Osteocyte (in vitro differentiated cells): ENCODE results near the gene OR6C70. TPM values are rescaled to one million over a fixed set of nuclear protein-coding genes. Genes with fewer than 3 reads are reported as not detected.
"Not testable (repeated sequence)": the region's sequence is repeated elsewhere in the genome, so short reads cannot be mapped to it uniquely, and the experiment has no call there.

ENCODE experiments used
- DNase-seq: peaks from one replicate; pipeline ENCODE4 v3.0.0; 2021; ENCODE audit warnings: mixed read lengths; ENCODE audit not compliant: unreplicated experiment; ENCODE audit errors: extremely low spot score
- H3K27ac Mint-ChIP-seq: one replicate; pipeline ENCODE4 v1.8.0; 2021; ENCODE audit warnings: mild to moderate bottlenecking, mixed read lengths; ENCODE audit not compliant: unreplicated experiment
- H3K27me3 Mint-ChIP-seq: one replicate; pipeline ENCODE4 v1.8.0; 2021; ENCODE audit warnings: mixed read lengths; ENCODE audit not compliant: unreplicated experiment
- H3K36me3 Mint-ChIP-seq: one replicate; pipeline ENCODE4 v1.8.0; 2021; ENCODE audit warnings: mixed read lengths; ENCODE audit not compliant: unreplicated experiment
- H3K4me1 Mint-ChIP-seq: one replicate; pipeline ENCODE4 v1.8.0; 2021; ENCODE audit warnings: mixed read lengths; ENCODE audit not compliant: unreplicated experiment
- H3K4me3 Mint-ChIP-seq: one replicate; pipeline ENCODE4 v1.8.0; 2021; ENCODE audit warnings: mild to moderate bottlenecking, moderate library complexity, mixed read lengths; ENCODE audit not compliant: unreplicated experiment
- H3K9me3 Mint-ChIP-seq: one replicate; pipeline ENCODE4 v1.8.0; 2021; ENCODE audit warnings: mixed read lengths; ENCODE audit not compliant: unreplicated experiment
- CTCF ChIP-seq: fragments of 200-600 bp; sonication (generic); IDR thresholded peaks from 2 replicates; pipeline ENCODE4 v1.5.0; 2021; ENCODE audit warnings: antibody characterized with exemption, mild to moderate bottlenecking, moderate library complexity
- total RNA-seq: library from RNA; stranded (reverse); gene quantifications from 2 replicates; pipeline ENCODE4 v1.2.1, GENCODE V29; 2021

The OR6C70 gene
- total RNA-seq, 1 donor from 2014 or later = not detected

DNA sequence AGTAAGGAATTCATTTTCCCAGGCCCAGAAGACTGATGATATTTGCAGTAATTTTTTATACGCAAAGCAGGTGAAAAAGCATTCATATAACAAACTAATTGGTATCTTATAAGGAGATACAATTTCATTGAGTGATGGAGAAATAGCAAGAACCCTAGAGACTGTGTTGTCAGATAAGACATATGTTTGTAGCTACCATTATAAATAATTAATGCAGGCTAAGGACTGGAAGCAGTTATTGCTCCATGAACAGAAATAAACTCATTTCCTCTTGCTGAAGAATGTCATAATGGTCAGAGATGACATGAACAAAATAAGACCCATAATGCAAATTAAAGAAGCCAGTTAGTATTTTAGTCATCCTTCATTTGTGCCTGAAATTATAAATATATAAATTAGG is 24.6 kb downstream of the OR6C70 start:
- no peak for TF ChIP-seq CTCF
- Mint-ChIP-seq H3K36me3 (no peaks in the 10 kb centered on the region), H3K27me3 (peaks cover 3% of the 10 kb centered on the region), H3K4me1 (no peaks in the 10 kb centered on the region), H3K4me3 (no peak overlapping the region), H3K27ac (no peak overlapping the region), H3K9me3 (peaks cover 12% of the 10 kb centered on the region)
- no peak for DNase-seq

- no peaks in the 10 kb centered on the region for H3K36me3 Mint-ChIP-seq
- H3K9me3 Mint-ChIP-seq = peaks cover 12% of the 10 kb centered on the region
Measured at GRCh38 chr12:55443776-55444175, 26.2 kb downstream of the OR6C70 start, which contains the start of gene OR6C2. OR6C2 (plus strand) TSS chr12:55444076; CDS start chr12:55452214, 8,138 bp downstream.

GRCh38 chr12:55441233-55441632 is 28.7 kb downstream of the OR6C70 start:
- DNase-seq, H3K36me3 Mint-ChIP-seq, H3K27me3 Mint-ChIP-seq, H3K4me3 Mint-ChIP-seq, H3K4me1 Mint-ChIP-seq, H3K27ac Mint-ChIP-seq: not testable (repeated sequence)
- H3K9me3 Mint-ChIP-seq = peaks cover 12% of the 10 kb centered on the region

More at GRCh38 chr12:55443776-55444175, 26.2 kb downstream of the OR6C70 start, which contains the start of gene OR6C2:
- no peak for DNase-seq
- Mint-ChIP-seq H3K27me3 (peaks cover 3% of the 10 kb centered on the region), H3K27ac (no peak within 1 kb of the TSS), H3K4me3 (no peak within 1 kb of the TSS), H3K4me1 (no peaks in the 10 kb centered on the region)
- TF ChIP-seq CTCF = no peak

DNA sequence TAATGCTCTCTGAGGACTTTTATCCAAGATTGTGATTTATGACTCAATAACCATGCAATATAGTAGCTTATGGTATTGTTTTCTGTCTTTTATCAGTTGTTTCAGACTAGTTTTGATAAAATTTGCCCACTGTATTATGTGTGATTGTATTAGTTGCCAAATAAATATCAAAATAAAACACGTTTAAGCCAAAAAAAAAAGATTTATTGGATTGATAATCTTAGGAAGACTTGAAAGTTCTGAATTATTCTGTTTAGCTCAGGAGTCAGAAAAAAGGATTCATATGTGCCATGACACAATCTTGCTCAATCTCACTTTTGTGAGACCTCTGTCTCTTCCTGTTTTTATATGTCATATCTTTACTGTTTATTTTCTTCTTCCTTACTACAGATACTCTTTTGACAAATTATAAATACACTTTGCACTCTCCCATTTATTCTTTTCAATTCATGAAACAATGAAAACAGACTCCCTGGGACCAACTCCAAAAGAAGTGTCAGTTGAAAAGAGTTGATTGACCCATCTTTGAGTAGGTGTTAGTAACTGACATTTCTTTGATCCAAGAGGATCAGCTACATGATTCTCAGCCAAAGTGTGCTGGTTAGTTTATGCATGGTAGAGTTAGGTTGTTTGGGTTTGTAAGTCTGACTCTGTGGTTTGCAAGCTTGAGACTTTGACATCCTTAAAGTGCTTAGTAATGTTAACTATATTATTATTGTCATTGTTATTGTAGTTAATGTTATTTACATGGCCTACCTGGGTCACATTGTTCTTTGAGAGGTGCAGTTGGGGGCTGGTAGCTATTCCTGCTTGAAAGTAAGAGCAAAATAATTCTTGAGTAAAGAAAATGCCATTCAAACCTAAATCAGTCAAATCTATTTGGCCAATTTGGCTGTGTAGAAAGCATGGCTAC is 41.4 kb downstream of the OR6C70 start:
- H3K9me3 Mint-ChIP-seq = no peaks in the 10 kb centered on the region
- H3K4me1 Mint-ChIP-seq = no peaks in the 10 kb centered on the region
- no peak for TF ChIP-seq CTCF
- H3K27me3 Mint-ChIP-seq = peaks cover 2% of the 10 kb centered on the region
- no peak overlapping the region for H3K27ac Mint-ChIP-seq
- no peaks in the 10 kb centered on the region for H3K36me3 Mint-ChIP-seq
- DNase-seq = no peak
- H3K4me3 Mint-ChIP-seq = no peak overlapping the region

DNA sequence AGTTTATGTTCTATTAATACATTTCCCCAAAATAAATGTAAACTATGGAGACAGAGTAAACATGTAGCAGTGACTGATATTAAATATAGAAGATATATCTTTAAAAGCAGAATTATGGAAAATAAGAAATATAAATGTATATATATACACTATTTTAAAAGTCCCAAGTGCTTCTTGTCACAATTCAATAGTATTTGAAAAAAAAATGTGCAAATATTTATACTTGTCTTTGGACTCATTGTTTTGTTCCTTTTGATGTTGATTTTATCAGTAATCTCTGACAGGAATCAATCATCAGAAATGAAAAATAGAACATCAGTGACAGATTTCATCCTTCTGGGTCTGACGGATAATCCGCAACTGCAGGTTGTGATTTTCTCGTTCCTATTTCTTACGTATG is 44.0 kb downstream of the OR6C70 start, which contains the start of gene OR6C76:
OR6C76 (plus strand) TSS at position 301 of the 400 bp plus-strand sequence; CDS start at position 301, 0 bp downstream.
- Mint-ChIP-seq H3K27ac (no peak within 1 kb of the TSS), H3K36me3 (no peaks in the 10 kb centered on the region), H3K4me3 (no peak within 1 kb of the TSS), H3K4me1 (no peaks in the 10 kb centered on the region), H3K9me3 (no peaks in the 10 kb centered on the region), H3K27me3 (peaks cover 2% of the 10 kb centered on the region)
- TF ChIP-seq CTCF = no peak
- no peak for DNase-seq
